Activated CD8-positive, alpha-beta memory T cell treated with anti-CD3 and anti-CD28 coated beads, Interleukin-2, amount 50 U/mL, for 48 hours (primary cell): ENCODE results near the gene ADH1A.
"Not testable (repeated sequence)": the region's sequence is repeated elsewhere in the genome, so short reads cannot be mapped to it uniquely, and the experiment has no call there.

Experiments
- DNase-seq: peaks from one replicate; pipeline ENCODE4 v3.0.0-alpha.2; 2020

The ADH1A gene

DNA sequence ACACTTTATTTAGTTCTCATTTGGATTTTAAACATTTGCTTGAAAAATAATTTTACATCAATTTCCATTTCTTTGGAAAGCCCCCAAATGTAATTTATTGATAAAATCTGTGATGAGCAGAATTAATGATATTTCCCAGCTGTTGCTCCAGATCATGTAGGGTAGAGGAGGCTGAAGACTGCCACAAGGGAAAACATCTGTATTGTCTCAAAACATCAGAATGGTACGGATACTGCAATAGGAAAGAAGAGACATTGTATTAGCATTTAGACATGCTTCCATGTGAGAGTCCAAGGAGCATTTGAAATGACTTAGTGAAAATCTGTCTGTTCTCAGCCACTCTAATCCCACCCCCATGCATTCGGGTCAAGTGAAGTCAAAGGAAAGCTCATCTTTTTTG lies 14.4 kb downstream of the ADH1A start:
- no peak for DNase-seq

DNA sequence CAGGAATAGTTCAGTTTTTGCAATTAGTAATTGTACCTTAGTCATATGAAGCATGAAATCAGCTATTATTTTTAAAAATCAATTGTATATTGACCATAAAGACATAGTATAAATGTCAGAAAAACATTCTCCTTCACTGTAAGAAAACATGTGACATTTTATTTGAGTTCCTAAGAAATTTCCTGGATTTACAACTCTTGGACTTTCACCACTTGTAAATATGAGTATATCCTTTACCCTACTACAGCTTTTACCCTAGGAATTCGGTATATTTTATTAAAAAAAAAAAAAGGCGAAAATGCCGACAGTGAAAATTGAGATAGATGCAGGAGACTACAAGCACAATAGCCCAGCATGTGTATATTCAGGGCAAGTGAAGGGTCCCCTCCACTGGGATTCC lies 14.9 kb downstream of the ADH1A start:
- no peak for DNase-seq

DNA sequence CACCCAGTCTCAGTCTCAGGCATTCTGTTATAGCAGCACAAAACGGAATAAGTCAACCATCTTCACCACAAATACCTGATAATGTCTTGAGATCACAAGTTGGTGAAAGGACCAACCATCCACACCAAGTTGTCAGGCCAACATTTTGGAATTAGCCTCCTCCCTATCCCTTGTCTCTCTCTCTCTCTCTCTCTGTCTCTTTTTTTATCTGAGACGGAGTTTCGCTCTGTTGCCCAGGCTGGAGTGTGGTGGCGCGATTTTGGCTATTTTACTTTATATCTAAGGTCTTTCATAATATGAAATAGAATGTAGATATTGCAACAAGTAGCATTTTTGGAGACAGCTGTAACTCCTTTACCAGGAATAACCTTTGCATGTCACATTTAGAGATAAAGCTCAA lies 15.7 kb downstream of the ADH1A start:
- DNase-seq: no peak

DNA sequence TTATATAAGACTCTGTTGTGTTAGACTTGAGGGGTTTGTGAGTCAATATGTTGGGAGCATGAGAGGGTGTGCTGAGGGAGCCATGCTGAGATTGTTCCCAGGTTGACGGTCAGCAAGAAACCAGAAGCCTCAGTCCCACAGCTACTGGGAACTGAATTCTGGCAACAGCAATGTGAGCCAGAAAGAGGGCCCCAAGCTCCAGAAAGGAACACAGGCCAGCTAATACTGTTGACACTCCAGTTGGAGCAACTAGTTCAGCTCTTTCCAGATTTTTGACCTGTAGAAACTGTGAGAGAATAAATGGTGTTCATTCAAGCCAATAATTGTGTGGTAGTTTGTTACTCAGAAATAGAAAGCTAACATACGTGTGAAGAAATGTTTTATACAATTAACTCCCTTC lies 17.1 kb downstream of the ADH1A start:
- no peak for DNase-seq

DNA sequence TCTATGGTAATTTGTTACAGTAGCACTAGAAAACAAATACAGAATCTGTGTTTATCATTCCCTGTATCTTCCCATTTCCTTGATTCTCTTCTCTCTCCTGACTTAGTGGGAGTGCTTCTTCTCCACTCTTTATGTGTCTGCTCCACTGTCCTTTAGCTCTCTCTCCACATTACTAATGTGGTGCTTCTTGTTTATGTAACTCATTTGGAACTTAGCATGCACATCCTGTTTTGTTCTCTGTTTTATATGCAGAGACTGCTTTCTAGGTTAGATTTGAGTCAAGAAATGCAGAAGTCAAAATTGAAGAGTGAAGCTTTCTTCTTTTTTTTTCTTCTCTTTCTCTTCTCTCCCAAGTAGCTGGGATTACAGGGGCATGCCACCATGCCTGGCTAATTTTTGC lies 25.9 kb downstream of the ADH1A start:
- DNase-seq: no peak

DNA sequence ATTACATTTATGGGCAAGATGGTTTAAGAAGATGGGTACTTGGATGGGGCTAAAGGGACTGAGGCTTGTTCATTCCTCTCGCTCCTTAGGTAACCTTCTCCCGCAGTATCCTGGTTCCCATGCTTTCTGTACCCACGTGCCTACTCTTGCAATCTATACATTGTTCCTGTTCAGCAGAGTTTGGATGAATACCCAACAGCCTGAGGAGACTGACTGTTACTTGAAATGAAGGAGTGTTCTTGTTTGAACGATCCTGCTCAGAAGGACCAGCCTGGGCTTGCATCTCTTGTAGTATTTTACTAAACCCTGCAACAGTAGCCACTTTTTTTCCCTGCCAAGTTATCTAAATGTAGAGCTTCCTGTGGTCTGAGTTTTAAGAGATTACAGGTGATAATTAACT lies 38.0 kb downstream of the ADH1A start:
- DNase-seq: no peak

DNA sequence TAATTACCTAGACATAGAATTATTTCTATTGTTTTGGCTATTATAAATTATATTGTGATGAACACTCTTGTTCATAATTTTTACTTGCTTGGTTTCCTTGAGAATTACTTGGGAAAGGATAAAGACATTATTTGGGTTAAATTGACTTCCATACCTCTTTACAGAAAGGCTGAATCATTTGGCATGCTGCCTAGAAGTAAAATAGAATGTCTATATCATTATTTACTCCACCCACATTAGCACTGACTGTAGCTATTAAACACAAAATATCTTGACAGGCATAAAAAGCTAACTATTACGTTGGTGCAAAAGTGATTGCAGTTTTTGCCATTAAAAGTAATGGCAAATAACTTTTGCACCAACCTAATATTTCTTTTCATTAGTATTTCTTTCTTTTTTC lies 42.1 kb downstream of the ADH1A start:
- no peak for DNase-seq

DNA sequence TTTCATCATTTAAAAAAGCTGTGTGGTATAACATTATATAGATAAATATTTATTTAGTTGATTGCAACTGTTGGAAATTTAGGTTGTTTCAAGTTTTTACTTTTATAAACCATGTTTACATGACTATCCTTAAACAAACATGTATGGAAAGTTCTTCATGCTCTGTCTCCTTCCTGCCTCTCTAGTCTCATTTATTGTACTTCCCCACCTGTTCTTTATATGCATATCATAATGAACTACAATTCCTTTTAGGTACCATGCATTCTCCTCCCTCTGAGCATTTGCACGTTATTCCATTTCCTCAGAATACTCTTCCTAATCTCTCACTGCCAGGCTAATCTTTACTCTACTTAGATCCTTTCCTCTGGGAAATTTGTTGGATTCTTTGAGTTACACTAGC lies 54.8 kb downstream of the ADH1A start:
- DNase-seq: no peak

DNA sequence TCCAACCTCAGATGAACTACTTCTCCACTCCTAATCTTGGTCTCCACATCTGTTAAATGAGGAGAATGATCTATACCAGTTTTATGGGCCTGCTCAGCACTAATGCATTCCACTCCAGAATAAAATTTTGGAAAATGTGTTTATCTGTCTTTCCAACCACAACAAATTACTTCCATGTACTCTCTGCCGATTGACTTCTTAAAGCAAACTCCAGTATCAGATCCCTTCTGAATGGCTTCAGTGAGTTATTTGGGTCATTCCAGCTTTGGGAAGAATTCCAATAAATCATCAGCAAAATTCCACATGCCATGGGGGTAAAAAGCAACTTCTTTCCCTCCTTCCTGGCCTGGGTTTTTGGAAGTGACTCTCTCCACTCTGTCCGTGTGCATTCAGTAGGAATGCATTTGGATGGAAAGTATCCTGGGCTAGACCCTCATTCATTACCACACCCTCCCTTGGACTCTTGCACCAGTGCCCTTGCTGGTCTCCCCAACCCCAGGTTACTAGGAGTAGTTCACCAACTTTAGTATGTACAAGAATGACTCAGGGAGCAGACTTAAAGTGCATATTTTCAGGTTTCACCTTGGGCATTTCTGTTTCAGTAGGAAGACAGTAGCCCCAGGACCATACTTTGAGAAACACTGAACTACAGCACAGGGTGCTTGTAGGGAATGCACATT lies 56.3 kb downstream of the ADH1A start:
- no peak for DNase-seq

DNA sequence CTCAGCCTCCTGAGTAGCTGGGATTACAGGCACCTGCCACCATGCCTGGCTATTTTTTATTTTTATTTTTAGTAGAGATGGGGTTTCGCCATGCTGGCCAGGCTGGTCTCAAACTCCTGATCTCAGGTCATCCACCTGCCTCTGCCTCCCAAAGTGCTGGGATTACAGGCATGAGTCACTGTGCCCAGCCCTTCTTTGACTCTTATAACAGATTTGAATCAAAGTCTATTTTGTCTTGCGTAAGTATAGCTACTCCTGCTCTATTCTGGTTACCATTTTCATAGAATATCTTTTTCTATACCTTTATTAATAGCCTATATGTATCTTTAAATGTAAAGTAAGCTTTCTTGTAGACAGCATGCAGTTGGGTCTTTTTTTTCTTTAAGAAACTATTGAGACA lies 57.4 kb downstream of the ADH1A start:
- not testable (repeated sequence) for DNase-seq

DNA sequence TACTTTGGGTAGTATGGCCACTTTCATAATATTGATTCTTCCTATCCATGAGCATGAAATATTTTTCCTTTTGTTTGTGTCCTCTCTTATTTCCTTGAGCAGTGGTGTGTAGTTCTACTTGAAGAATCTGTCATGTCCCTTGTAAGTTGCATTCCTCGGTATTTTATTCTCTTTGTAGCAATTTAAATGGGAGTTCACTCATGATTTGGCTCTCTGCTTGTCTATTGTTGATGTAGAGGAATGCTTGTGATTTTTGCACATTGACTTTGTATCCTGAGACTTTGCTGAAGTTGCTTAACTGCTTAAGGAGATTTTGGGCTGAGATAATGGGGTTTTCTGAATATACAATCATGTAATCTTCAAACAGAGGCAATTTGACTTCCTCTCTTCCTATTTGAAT lies 62.1 kb downstream of the ADH1A start:
- not testable (repeated sequence) for DNase-seq

DNA sequence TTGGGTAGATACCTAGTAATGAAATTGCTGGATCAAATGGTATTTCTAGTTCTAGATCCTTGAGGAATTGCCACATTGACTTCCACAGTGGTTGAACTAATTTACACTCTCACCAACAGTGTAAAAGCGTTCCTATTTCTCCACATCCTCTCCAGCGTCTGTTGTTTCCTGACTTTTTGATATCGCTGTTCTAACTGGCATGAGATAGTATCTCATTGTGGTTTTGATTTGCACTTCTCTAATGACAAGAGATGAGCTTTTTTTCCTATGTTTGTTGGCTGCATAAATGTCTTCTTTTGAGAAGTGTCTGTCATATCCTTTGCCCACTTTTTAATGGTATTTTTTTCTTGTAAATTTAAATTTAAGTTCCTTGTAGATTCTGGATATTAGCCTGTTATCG lies 63.1 kb downstream of the ADH1A start:
- DNase-seq: not testable (repeated sequence)
